Measurements from ENCODE around the gene PET100.

Gene PET100

DNA sequence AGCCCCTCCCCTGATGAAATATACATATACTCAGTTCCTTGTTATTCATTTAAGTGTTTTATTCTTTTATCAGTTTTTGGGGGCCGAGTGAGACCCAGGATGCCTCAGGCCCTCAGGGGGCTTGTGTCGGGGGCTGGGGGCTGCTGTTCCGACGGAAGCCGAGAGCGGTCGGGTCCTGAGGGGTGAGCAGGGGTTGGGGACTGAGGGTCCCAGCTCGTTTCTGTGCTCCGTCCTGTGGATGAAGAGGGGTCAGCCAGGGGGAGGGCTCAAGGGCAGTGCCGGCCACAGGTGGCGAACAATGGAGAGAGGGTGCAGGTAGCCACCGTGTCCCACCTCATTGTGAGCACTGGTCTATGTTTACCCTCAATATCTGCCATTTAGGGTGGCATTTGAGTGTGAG is 2.0 kb downstream of the PET100 start:
- TF ChIP-seq JUND (IDR thresholded peaks at IDR 0.05; ENCODE audit: low read depth) = no peak
- DNase-seq (ENCODE audit: low read depth in 1 of 2, low spot score in 1 of 2) = no peak
- in situ Hi-C loops (cut with HindIII; ENCODE audit: low pct_unique_long_range_greater_than_20kb, low sequenced_read_pairs) = no loop called here

DNA sequence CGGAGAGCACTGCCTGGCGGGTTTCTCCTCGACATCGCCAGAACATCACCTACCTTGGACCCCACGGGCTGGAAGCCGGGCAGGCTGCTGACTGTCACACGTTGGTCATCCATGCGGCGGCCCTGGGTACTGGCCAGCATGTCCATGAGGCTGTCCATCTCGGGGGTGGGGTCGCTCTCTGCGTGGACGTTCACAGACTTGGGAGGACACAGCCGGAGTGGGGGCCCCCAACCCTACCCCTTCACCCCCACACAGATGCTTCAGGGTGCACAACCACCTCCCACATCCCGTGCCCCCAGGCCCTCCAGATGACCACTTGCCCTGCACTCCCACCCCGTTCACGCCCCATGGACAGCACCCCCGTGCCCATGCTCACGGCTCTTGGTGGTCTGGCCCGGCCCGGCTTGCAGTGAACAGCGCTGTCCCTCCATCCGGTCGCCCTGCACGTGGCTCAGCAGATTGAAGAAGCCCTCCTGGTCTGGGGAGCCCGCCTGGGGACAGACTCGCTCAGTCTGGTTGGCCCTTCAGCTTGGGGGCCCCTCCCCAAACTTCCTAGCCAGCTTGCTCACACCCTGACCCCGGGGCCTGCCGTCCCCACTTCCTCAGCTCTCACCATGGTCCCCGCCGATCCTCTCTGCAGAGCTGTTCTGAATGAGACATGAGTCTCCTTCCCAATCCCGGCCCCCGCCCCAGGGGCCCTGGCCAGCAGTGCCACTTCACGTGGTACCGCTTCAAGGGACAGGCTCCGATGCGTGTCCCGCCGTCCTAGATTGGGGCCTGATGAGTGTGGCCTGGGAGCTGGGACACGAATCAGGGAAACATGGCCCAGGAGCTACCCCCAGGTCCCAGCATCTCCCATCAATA is 3.0 kb downstream of the PET100 start:
- no peak for TF ChIP-seq JUND (IDR thresholded peaks at IDR 0.05; ENCODE audit: low read depth)
- DNase-seq (ENCODE audit: low read depth in 1 of 2, low spot score in 1 of 2) = no peak
- in situ Hi-C loops (cut with HindIII; ENCODE audit: low pct_unique_long_range_greater_than_20kb, low sequenced_read_pairs) = no loop called here

DNA sequence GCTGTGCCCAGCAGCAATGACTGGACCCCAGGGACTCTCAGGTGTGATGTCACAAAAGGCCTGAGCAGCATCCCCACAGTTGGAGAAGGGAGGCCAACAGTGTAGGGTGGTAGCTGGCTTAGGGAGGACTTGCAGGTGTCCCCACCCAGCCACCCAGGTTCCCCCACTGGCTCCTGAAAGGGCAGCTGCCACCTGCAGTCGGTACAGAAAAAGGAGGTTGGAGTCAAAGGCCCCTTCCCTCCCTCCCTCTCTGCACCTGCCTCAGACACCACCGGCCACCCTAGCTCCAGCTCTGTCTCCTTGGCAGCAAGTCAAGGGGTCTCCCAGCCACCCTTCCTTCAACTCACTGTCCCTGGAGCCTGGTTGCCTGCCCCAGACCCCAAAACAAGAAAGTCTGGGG is 4.1 kb downstream of the PET100 start, which contains the start of gene PCP2:
PCP2 (minus strand) TSS at position 22 of the 400 bp plus-strand sequence. CDS start 262 bp downstream, outside the sequence.
- no peak for DNase-seq (ENCODE audit: low read depth in 1 of 2, low spot score in 1 of 2)
- no peak for TF ChIP-seq JUND (IDR thresholded peaks at IDR 0.05; ENCODE audit: low read depth)
- in situ Hi-C loops (cut with HindIII; ENCODE audit: low pct_unique_long_range_greater_than_20kb, low sequenced_read_pairs) = no loop called here

DNA sequence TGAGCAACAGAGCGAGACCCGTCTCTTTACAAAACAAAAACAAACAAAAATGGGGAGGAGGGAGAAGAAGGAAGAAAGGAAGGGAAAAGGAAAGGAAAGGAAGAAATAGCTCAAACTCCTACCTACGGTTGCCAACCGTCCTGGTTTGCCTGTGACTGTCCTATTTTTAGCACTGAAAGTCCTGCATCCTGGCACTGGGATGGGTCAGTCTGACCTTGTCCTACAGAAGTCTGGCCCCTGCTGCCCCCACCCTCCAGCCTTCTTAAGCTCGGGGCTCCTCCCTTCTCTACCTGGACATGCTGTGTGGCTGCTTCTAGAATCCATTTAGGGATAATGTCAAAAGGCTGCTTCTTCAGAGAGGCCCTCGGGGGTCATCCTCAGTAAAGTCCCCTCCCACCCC is 6.1 kb downstream of the PET100 start:
- in situ Hi-C loops (cut with HindIII; ENCODE audit: low pct_unique_long_range_greater_than_20kb, low sequenced_read_pairs) = no loop called here
- TF ChIP-seq JUND (IDR thresholded peaks at IDR 0.05; ENCODE audit: low read depth) = no peak
- DNase-seq (ENCODE audit: low read depth in 1 of 2, low spot score in 1 of 2) = peak in 1 of 2 experiments; percentile 65

DNA sequence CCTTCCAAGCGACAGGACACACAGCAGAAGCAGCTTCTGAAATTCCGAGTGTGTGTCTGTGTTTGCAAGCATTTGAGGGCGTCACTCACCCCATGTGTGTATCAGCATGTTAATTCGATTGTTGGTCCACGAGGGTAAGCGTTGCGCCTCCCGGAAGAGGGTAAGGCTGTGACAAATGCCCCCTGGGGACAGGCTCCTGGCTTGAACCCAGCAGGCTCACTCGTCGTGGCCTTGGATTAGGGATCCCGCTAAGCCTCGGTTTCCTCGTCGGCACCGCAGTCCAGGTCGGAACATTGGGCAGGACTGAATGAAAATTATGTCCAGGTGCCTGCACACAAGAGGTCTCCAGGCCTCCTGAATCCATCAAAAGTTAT is 6.7 kb downstream of the PET100 start:
- no peak for TF ChIP-seq JUND (IDR thresholded peaks at IDR 0.05; ENCODE audit: low read depth)
- in situ Hi-C loops (cut with HindIII; ENCODE audit: low pct_unique_long_range_greater_than_20kb, low sequenced_read_pairs) = no loop called here
- DNase-seq (ENCODE audit: low read depth in 1 of 2, low spot score in 1 of 2) = no peak

DNA sequence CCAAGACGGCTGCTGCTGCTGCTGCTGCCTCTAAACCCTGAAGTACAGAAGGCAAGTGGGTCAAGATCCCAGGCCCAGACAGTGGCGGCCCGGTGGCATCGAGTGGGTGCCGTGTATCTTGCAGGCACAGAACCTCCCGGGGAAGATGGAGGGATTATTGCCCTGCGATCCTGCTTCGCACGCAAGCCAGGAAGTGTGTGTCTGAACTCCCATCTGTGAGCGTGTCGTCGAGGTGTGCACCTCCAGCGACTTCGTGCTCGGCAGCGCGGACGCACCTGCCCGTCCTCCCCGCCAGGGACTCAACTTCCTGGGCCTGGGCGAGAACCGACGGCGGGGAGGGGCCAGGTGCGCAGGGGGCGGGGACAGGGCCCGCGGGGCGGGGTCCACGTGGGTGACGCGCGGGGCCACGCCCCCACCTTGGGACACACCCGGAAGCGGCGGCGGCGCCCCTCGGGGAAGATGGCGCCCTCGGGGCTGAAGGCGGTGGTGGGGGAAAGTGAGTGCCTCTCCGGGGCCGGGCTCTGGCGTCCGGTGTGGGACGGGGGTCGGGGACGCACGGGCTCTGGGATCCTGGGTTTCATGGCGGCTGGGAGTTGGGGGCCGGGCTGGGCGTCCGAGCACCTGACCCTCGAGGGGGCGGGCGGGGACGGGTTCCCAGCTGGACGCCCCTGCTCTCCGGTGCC is 7.2 kb downstream of the PET100 start, which contains the start of gene STXBP2:
STXBP2 (plus strand) TSS at position 420 of the 683 bp plus-strand sequence; CDS start at position 460, 40 bp downstream.
- peak; percentile 82 to 89 for DNase-seq (ENCODE audit: low read depth in 1 of 2, low spot score in 1 of 2)
- TF ChIP-seq JUND (IDR thresholded peaks at IDR 0.05; ENCODE audit: low read depth) = no peak
- in situ Hi-C loops (cut with HindIII; ENCODE audit: low pct_unique_long_range_greater_than_20kb, low sequenced_read_pairs) = no loop called here

DNA sequence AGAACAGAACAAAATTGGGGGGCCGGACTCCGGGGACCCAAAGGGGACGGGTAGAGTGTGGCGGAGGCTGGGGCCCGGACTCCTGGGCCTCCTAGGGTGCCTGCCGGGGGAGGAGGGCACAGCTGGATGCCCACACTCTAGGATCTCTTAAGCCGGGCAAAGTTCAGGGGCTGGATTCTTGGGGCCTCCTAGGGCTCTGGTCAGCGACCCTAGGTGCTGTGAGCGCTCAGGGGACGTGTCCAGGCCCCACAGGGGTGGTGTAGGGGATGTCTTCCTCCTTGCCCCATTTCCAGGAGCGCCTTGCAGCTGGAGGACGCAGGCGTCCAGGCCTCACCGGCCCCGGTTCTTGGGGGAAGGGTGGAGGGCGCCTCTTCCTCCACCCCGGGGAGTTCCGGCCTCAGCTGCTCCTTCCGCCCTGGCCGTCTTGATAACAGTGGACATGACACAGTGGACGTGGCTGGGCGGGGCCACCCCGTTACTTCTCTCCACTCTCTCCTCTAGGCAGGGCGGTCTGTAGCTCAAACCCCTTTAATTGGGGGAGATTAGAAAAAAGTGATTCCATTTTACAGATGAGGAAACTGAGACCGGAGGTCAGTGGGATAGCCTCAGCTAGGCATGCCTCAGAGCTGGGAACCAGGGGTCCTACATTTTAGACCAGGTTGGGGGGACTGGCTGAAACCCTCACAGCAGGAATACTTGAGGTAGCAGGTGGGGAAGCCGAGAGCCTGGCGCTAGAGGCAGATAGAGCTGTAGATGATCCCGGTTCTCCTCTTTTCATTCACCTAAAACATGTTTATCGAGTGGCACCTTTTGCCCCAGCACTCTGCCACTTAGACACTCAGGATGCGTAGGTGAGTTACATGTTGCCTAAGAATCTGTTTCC is 8.0 kb downstream of the PET100 start:
- in situ Hi-C loops (cut with HindIII; ENCODE audit: low pct_unique_long_range_greater_than_20kb, low sequenced_read_pairs) = no loop called here
- DNase-seq (ENCODE audit: low read depth in 1 of 2, low spot score in 1 of 2) = no peak
- TF ChIP-seq JUND (IDR thresholded peaks at IDR 0.05; ENCODE audit: low read depth) = no peak

DNA sequence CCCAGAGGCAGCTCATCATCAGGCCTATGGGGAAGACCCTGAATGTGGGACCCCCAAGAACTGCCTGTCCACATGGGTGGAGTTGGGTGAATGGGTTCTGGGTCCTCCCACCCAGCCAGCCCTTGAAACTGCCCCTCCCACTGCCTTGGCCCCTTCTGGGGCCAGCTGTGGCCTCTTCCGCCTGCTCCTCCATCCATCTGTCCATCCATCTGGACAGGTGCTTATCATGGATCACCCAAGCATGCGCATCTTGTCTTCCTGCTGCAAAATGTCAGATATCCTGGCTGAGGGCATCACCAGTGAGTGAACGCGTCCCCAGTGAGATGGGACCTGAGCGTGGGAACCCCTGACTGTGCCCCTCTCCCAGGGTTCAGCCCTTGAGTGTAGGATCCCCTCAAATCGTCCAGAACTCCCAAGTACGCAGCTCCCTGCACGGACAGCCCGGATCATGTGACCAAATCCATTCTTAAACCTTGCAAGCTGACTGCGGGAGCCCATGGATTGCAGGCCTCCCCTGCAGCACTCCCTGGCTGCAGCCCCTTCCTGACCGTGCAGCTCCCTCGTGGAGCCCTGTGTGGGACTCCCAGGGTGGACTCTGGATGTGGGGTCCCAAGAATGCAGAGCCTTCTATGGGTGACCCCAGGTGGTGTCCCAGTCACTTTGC is 9.3 kb downstream of the PET100 start:
- in situ Hi-C loops (cut with HindIII; ENCODE audit: low pct_unique_long_range_greater_than_20kb, low sequenced_read_pairs) = no loop called here
- no peak for DNase-seq (ENCODE audit: low read depth in 1 of 2, low spot score in 1 of 2)

DNA sequence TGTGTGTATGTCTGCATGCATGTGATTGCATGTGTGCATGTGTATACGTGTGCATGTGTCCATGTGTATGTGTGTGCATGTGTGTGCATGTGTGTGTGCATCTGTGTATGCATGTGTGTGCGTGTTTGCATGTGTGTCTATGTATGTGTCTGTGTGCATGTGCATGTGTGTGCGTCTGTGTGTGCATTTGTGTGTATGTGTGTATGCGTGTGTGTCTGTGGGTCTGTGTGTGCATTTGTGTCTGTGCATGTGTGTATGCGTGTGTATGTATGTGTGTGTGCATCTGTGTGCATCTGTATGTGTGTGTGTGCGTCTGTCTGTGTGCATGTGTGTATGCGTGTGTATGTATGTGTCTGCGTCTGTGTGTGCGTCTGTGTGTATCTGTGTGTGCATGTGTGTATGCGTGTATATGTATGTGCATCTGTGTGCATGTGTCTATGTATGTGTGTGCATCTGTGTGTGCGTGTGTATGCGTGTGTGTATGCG is 10.3 kb downstream of the PET100 start:
- no peak for TF ChIP-seq JUND (IDR thresholded peaks at IDR 0.05; ENCODE audit: low read depth)
- in situ Hi-C loops (cut with HindIII; ENCODE audit: low pct_unique_long_range_greater_than_20kb, low sequenced_read_pairs) = no loop called here
- DNase-seq (ENCODE audit: low read depth in 1 of 2, low spot score in 1 of 2) = no peak

More for the DNA sequence above, 9.3 kb downstream of the PET100 start:
- no peak for TF ChIP-seq JUND (IDR thresholded peaks at IDR 0.05; ENCODE audit: low read depth)

DNA sequence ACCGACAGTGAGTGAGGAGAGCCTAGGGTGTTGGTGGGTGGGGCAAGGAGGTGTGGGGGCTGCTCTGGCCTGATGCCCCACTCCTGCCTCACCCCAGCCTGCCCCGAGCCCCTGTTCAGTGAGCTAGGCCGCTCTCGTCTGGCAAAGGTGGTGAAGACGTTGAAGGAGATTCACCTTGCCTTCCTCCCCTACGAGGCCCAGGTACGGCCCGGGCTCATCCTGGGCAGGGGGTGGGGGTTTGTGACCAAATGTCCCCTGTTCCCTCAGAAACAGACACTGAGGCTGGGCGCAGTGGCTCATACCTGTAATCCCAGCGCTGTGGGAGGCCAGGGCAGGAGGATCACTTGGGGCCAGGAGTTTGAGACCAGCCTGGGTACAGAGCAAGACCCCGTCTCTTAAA is 11.2 kb downstream of the PET100 start:
- no peak for DNase-seq (ENCODE audit: low read depth in 1 of 2, low spot score in 1 of 2)
- in situ Hi-C loops (cut with HindIII; ENCODE audit: low pct_unique_long_range_greater_than_20kb, low sequenced_read_pairs) = no loop called here
- TF ChIP-seq JUND (IDR thresholded peaks at IDR 0.05; ENCODE audit: low read depth) = no peak

DNA sequence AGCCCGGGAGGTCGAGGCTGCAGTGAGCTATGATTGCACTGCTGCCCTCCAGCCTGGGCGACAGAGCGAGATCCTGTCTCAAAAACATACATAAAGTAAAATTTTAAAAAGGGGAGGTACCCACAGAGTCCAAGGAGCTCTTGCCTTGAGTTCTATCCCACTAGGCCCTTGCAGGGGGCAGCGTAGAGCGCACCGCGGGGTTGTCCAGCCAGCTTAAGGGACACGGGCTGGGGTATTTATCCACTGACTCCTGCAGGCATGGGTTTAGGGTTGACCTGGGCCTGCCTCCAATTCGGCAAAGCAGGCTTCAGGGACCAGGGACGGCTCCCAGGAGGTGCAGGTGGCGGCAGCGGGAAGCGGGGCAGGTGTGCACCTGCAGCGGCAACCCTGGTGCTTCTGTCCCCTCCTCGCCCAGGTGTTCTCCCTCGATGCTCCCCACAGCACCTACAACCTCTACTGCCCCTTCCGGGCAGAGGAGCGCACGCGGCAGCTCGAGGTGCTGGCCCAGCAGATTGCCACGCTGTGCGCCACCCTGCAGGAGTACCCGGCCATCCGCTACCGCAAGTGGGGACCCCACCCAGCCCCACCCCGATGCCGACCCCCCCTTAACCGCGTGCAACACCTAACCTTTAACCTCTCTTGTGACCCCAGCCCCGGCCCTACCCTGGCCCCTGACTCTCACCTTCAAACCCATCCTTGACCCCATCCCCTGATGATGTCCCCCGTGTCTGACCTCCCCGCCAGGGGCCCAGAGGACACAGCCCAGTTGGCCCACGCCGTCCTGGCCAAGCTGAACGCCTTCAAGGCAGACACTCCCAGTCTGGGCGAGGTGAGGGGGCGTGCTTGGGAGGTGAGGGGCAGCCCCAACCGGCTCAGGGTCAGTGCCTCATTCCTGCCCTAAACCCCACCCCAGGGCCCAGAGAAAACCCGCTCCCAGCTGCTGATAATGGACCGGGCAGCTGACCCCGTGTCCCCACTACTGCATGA is 12.0 kb downstream of the PET100 start:
- no peak for DNase-seq (ENCODE audit: low read depth in 1 of 2, low spot score in 1 of 2)
- in situ Hi-C loops (cut with HindIII; ENCODE audit: low pct_unique_long_range_greater_than_20kb, low sequenced_read_pairs) = no loop called here

More for the DNA sequence above, 12.0 kb downstream of the PET100 start:
- TF ChIP-seq JUND (IDR thresholded peaks at IDR 0.05; ENCODE audit: low read depth) = no peak
